GM18873 (cell line): ENCODE data around the gene PAQR6.

Source experiments
- ATAC-seq: cut with Tn5 transposase; IDR thresholded peaks from one replicate; pipeline ENCODE4 v1.9.1; 2021; ENCODE audit warnings: mild to moderate bottlenecking, moderate library complexity, moderate number of reproducible peaks; ENCODE audit not compliant: unreplicated experiment, low FRiP score

PAQR6 gene

GRCh38 chr1:156247460-156248322 is at the start of gene PAQR6:
Gene PAQR6 (minus strand): TSS chr1:156248056. CDS start chr1:156246731, 1,325 bp downstream.
- ATAC-seq = no peak

- no peak for ATAC-seq
These were observed 47.6 kb upstream of the PAQR6 start, which contains the start of gene GLMP for GRCh38 chr1:156295391-156295947. Gene GLMP (minus strand): TSS chr1:156295679. CDS start chr1:156295645, 34 bp downstream.

GRCh38 chr1:156293895-156294294 is 46.0 kb upstream of the PAQR6 start:
- ATAC-seq = no peak

- ATAC-seq = no peak
These were observed 45.2 kb upstream of the PAQR6 start for GRCh38 chr1:156293098-156293434.

- ATAC-seq = no peak
These were observed 43.6 kb upstream of the PAQR6 start for GRCh38 chr1:156291226-156292061.

- no peak for ATAC-seq
These were observed 42.0 kb upstream of the PAQR6 start for GRCh38 chr1:156289857-156290256.

- no peak for ATAC-seq
These were observed 38.2 kb upstream of the PAQR6 start for GRCh38 chr1:156286061-156286460.

- ATAC-seq = no peak
These were observed 37.6 kb upstream of the PAQR6 start for GRCh38 chr1:156285437-156285836.

GRCh38 chr1:156284757-156285156 is 36.9 kb upstream of the PAQR6 start:
- ATAC-seq = no peak

GRCh38 chr1:156284112-156284511 is 36.3 kb upstream of the PAQR6 start, which contains the start of gene TMEM79:
Gene TMEM79 (plus strand): TSS chr1:156284325. CDS start chr1:156285227, 902 bp downstream.
- no peak for ATAC-seq

GRCh38 chr1:156283521-156283920 is 35.7 kb upstream of the PAQR6 start:
- no peak for ATAC-seq

GRCh38 chr1:156282479-156283222 is 34.8 kb upstream of the PAQR6 start, which contains the start of gene SMG5:
Gene SMG5 (minus strand): TSS chr1:156282825. CDS start chr1:156282680, 145 bp downstream.
- peak; percentile 78 for ATAC-seq

- no peak for ATAC-seq
These were observed 34.0 kb upstream of the PAQR6 start for GRCh38 chr1:156281693-156282478.

GRCh38 chr1:156281281-156281680 is 33.4 kb upstream of the PAQR6 start:
- no peak for ATAC-seq

- no peak for ATAC-seq
These were observed 32.0 kb upstream of the PAQR6 start for GRCh38 chr1:156279837-156280236.

- ATAC-seq = no peak
These were observed 29.1 kb upstream of the PAQR6 start for GRCh38 chr1:156276966-156277381.

GRCh38 chr1:156276532-156276931 is 28.7 kb upstream of the PAQR6 start:
- no peak for ATAC-seq

- ATAC-seq = no peak
These were observed 22.5 kb upstream of the PAQR6 start for GRCh38 chr1:156270314-156270713.

- ATAC-seq = no peak
These were observed 20.5 kb upstream of the PAQR6 start for GRCh38 chr1:156268336-156268735.
